Muscle of arm (tissue), 12 donors: Measurements from ENCODE around the gene GAA. TPM values are rescaled to one million over a fixed set of nuclear protein-coding genes. Genes with fewer than 3 reads are reported as not detected.
"Not testable (repeated sequence)": the region's sequence is repeated elsewhere in the genome, so short reads cannot be mapped to it uniquely, and the experiment has no call there.

Experiments used
- DNase-seq: peaks from one replicate; pipeline ENCODE4 v3.0.0-alpha.2; 2013
- polyA plus RNA-seq, 12 donors: library from polyadenylated mRNA; unstranded; fragments of 120-200 nt; gene quantifications; one replicate each; pipeline ENCODE4 v1.2.1, GENCODE V29; 2013; ENCODE audit not compliant: insufficient read length in 12 of 12

The GAA gene
- polyA plus RNA-seq, 12 donors = 17.8 to 38.2 (median 27.4) TPM; not detected in 1

DNA sequence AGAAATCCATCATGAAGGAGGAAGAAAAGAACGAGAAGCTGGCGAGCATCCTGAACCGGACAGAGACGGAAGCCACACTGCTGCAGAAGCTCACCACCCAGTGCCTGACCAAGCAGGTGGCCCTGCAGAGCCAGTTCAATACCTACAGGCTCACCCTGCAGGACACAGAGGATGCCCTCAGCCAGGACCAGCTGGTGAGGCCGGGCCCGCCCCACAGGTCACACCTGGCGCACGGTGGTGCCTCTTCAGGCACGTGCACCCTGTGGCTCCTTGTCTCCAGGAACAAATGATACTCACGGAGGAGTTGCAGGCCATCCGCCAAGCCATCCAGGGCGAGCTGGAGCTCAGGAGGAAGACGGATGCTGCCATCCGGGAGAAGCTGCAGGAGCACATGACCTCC is 19.8 kb upstream of the GAA start:
- no peak for DNase-seq

DNA sequence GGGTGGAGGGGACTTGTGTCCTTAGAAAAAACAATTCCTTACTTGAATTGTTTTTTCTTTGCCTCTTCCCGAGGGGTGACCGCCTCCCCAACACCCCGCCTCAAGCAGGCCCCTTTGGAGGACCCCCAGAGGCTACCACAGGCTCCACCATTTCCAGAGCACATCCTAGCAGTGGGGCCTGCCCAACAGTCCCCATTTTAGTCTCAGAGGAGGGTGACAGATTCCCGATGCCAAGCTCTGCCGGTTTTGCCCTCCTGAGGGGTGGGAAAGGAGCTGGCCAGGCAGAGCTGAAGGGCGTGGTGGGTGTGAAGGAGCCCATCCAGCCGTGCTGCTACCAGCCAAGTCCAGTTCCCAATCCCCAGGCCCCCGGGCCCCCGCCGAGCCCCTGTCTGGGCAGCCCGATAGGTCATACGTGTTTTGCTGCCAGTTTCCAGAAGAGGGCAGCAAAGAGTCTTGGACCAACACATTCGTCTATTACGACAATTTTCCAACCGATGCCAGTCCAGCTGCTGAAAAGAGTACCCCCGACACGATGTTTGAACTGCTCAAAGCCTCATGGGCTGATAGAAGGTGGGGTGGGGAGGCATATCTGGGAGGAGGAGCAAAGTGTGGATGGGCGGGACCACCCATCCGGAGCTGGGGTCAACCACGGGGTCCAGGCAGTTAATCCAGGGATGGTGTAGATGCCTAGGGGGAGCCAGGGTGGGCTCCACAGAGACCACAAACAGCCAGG is 18.8 kb upstream of the GAA start:
- DNase-seq = peak; percentile 73

DNA sequence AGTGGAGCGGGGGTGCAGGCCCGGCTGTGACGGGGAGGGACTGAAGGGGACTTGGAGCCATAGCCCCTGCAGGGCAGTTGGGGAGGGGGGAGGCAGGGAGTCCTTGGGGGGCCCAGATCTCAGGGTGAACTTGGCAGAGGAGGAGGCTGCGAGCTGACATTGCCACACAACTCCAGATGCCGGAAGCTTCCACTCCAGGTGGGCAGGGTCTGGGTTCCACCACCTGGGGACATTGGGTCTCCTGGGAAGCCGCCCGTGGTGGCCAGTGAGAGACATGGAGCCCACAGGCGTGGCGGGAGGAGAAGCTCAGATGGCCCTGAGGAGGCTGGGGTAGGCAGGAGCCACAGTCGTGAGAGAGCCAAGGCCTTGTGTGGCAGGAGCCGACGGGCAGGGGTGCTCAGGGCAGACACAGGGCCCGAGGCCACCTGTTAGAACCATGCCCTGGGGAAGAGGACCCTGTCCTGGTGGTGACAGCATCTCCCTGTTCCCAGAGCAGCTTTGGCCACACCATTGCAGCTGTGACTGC is 18.2 kb upstream of the GAA start:
- DNase-seq = no peak

DNA sequence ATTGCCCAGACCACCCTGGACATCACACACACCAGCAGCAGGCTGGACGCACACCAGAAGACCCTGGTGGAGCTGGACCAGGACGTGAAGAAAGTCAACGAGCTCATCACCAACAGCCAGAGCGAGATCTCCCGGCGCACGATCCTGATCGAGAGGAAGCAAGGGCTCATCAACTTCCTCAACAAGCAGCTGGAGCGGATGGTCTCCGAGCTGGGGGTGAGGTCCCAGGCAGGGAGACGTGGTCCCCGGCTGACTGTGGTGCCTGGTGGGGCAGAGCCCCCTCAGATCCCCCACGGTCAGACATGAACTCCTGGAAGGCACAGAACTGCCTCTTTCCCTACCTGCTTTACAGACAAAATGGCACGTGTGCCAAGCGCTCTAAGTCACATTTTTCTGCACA is 16.6 kb upstream of the GAA start:
- no peak for DNase-seq

DNA sequence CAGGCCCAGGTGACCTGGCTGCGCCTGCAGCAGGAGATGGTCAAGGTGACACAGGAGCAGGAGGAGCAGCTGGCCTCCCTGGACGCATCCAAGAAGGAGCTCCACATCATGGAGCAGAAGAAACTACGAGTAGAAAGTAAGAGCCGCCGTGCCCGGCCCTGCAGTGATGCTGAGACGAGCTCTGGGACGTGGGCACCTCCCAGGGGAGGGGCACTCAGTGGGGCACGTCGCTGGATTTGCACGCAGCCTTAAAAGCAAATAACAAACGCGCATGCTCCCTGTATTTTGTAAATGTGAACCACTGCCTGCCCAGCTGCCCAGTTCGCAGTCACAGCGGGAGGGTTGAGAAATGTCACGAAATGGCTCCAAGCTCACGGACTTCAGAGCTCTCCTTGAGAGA is 15.3 kb upstream of the GAA start:
- no peak for DNase-seq

DNA sequence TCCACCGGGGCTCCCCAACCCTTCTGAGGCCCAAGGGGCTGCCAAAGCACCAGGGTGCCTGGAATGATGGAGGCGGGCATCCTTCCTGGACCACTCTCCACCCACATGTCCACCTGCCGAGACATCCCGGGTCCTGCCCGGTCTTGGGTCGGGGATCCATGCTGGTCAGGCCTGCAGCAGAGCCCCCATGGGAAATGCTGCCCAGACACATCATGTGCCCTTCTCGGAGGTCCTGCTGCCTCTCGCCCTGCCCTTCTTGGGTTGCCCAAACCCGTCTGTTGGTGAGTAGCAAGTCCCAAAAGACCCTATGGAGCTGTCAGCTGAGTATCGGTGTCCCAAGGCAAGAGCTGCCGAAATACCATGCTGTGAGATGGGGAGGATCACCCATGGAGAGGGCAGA is 14.8 kb upstream of the GAA start:
- no peak for DNase-seq

DNA sequence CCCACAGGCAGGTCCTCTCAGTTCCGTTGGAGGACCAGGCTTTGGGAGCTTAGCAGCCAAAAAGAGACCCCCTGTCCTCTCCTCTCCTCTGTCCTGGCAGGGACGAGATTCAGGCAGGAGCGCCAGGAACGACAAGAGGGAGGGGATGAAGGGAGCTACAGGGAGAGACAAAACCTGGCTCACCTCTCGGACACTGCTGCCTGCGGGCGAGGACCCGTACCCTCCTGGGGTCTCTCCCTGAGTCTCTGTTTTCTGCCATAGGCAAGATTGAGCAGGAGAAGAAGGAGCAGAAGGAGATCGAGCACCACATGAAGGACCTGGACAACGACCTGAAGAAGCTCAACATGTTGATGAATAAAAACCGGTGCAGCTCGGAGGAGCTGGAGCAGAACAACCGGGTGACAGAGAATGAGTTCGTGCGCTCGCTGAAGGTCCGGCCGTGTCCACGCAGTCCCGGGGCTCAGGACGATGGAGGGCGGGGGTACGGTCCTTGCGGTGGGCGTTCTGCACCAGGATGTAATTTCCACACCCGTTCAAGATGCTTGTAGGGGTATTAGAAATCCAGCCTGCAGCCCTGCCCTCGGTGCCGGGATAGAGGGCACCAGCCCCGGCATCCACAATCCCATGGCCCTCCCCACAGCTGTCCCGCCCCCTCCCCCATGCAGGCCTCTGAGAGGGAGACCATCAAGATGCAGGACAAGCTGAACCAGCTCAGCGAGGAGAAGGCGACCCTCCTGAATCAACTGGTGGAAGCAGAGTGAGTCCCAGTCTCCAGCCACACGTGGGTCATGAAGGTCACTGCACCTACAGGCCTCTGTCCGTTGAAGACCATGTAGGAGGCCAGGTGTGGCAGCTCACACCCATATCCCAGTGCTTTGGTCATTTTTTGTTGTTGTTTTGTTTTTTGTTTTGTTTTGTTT is 13.8 kb upstream of the GAA start:
- no peak for DNase-seq

DNA sequence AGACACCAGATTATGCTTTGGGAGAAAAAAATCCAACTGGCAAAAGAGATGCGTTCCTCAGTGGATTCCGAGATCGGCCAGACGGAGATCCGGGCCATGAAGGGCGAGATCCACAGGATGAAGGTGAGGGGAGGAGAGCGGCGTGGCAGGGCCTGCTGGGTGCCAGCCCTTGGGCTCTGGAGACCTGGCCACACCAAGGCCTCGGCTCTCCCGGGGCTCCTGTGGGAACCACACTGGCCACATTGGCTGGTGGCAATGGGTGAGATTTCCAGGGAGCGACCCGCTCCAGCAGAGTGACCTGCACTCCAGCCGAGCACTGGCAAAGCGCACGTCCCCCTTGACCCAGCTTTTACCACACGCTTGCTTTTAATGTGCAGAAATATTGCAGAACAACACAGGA is 11.6 kb upstream of the GAA start:
- DNase-seq = no peak

DNA sequence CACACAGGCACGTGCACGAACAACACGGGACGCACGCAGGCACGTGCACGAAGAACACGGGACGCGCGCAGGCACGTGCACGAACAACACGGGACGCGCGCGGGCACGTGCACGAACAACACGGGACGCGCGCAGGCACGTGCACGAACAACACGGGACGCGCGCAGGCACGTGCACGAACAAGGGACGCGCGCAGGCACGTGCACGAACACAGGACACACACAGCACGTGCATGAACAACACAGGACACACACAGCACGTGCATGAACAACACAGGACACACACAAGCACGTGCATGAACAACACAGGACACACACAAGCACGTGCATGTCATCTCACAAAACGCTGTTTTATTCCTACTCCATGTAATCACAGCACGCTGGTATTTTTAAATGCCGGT is 11.2 kb upstream of the GAA start:
- not testable (repeated sequence) for DNase-seq

DNA sequence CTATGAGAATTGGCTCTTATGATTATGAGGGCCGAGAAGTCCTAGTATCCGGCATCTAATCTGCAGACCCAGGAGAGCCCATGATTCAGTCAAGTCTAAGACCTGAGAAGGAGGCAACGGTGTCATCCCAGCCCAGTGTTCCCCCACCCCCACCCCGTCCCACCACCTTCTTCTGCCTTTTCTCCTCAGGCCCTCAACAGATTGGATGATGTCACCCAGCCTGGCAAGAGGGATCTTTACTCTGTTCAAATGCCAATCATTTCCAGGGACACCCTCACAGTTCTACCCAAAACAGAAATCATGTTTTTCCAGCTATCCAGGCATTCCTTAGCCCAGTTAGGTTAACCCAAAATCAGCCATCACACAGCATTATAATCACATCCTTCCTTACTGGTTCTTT is 10.0 kb upstream of the GAA start:
- no peak for DNase-seq

DNA sequence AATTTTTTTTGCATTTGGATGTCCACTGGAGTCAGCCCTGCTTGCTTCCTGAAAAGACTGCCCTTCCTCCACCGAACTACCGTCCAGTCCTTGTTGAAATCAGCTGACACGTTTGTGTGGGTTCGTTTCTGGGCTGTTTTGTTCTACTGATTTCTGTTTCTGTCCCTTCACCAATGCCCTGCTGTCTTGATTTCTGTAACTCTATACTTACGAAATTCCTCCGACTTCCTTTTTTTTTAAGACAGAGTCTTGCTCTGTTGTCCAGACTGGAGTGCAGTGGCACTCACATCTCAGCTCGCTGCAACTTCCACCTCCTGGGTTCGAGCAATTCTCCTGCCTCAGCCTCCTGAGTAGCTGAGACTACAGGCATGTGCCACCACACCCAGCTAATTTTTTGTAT is 8.4 kb upstream of the GAA start:
- DNase-seq = no peak

DNA sequence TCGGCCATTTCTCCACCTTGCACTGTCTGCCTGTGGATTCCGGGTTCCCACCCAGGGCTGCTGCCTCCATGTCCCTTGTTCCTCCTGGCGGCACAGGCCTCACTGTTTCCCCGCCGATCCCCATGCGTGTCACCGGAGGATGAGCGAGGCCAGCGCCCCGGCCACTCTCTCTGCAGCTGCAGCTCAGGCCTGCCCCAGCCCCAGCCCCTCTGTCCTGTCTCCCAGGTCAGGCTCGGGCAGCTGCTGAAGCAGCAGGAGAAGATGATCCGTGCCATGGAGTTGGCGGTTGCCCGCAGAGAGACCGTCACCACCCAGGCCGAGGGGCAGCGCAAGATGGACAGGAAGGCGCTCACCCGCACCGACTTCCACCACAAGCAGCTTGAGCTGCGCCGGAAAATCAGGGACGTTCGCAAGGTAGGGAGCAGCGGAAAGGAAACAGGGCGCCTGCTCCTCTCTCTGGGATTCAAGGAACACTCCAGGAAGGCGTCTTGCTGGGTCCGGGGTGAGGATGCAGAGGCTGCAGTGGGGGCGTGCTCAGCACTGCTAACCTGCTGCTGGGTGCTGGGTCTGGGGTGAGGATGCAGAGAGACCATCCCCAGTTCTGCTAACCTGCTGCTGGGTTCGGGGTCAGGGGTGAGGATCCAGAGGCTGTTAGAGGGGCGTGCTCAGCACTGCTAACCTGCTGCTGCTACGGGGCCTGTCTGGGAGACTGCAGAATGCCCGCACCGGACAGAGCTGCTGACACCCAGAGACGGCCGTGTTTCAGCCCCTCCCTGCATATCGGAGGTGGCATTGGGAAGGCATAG is 6.1 kb upstream of the GAA start:
- DNase-seq = no peak

DNA sequence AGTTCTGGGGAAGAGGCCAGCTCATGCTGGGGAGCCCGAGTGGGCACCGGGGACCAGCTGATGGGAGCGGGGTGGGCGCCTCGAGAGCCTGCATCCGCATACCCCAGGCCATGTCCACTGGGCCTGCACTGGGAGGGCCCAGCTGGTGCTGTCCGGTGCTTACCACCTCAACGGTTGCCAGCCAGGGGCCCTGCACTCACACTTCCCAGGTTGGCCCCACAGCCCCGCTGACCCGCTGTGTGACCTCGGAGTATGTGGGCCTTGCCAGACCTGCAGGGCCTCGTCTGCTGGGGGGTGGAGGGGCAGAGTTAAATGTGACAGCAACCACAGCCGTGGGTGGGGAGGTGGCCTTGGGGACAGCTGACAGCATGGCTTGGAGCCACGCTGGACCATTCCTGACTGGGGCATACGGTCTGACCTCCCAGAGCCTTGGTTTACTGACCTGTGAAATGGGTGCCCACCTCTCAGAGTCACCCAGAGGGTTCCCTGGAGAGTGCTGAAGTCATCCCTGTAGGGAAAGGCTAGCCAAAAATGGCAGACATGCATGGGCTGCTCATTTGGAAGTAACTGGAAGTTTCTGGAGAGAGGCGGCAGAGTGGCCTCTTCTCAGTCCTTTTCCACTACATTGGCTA is 5.4 kb upstream of the GAA start:
- DNase-seq = no peak

DNA sequence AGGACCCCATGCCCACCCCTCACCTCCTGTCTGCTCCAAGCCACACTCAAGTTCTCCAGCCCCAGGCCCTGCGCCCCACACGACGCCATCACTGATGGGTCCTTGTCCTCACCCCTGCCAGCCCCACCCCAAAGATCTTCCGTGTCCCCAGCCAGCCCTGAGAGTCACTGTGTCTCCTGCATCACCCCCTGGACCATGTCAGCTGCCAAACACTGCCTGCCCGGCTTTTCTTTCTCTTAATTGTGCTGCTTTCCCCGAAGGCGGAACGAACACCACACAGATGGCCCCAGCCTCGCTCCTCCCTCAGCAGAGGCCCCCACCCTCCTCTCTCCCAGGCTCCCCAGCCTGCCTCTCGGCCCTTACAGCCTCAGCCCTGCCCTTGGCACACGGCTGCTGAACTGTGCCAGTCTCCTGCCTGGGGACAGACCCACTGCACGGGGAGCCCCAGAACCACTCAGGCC is 4.8 kb upstream of the GAA start:
- DNase-seq = no peak

DNA sequence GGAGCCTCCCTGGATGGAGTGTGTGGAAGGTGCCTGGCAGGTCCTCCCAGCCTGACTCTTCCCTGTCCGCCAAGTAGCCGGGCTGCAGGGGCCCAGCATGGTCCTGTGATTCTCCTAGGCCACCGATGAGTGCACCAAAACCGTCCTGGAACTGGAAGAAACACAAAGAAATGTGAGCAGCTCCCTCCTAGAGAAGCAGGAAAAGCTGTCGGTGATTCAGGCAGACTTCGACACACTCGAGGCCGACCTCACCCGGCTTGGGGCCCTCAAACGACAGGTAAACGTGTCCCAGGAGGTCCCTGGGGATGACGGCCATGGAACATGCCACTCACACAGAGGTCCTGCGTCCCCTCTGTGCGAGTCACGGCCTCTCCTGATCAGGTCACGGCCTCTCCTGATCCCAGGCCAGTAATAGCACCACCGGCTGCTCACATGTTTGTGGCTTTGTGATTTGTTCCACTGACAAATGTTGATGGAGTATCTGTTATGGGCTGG is 4.2 kb upstream of the GAA start:
- no peak for DNase-seq

DNA sequence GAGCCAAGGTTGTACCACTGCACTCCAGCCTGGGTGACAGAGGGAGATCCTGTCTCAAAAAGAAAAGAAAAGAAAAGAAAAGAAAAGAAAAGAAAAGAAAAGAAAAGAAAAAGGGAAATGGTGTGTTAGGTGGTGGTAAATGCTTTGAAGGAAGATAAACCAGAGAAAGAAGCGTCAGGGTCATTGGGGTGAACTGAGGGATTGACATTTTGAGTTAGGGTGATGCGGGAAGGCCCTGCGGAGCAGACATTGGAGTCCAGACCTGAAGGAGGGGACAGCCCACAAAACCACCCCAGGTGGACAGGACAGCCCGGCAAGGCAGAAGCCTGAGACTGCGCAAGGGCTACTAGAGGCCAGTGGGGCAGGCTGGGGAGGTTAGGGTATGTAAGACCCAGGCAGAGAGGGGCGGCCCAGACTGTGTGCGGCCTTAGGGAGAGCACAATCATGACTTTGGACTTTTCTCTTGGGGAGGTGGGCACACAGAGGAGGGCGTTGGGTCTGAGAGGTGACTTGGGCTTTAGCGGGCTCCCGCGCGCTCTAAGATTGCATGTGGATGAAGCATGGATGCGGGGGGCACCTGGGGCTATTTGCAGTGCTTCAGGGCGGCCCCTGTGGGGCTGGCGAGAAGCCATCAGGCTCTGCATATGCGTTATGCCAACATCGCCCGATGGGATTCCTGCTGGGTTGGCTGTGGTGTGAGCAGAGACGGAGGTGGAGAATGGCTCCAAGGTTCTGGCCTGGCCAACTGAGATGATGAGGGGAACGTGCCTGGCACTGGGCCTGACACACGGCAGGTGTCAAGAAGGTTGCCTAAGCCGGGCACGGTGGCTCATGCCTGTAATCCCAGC is 3.3 kb upstream of the GAA start:
- DNase-seq = no peak

DNA sequence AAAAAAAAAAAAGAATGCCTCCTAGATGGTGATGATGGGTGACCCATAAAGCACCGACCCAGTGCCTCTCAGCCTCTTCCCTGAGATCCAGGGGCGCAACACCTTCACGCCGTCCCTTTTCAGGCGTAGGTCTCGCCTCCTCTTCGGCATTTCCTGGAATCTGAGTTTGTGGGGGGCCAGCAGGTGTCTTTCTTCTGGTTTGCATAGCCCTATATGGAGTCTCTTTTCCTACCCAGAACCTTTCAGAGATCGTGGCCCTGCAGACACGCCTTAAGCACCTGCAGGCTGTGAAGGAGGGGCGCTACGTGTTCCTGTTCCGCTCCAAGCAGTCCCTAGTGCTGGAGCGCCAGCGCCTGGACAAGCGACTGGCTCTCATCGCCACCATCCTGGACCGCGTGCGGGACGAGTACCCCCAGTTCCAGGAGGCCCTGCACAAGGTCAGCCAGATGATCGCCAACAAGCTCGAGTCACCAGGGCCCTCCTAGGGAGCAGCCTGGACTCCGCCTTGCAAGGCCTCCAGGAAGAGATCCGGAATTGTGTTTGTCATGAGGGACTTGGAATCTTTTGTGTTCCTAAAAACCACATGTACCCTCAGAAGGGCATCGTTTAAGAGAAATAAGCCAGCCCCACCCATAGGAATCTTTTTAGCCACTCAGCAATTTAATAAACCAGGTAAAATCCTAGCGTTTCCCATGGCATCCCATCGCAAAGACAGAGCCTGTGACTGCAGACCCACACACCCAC is 1.9 kb upstream of the GAA start:
- no peak for DNase-seq

DNA sequence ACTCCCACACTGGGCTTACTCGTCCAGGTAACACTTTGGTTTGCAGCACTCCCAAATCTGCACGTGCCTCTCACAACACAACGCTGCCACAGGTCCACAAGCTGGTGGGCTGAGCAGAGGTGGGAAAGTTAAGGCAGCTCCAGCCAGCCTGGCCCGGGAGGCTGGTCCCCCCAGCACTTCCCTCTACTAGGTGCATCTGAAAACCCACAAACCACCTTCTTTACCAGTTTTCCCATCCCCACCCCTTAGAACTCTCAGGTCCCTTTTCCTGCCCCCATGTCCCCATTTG is 1.4 kb upstream of the GAA start:
- no peak for DNase-seq

DNA sequence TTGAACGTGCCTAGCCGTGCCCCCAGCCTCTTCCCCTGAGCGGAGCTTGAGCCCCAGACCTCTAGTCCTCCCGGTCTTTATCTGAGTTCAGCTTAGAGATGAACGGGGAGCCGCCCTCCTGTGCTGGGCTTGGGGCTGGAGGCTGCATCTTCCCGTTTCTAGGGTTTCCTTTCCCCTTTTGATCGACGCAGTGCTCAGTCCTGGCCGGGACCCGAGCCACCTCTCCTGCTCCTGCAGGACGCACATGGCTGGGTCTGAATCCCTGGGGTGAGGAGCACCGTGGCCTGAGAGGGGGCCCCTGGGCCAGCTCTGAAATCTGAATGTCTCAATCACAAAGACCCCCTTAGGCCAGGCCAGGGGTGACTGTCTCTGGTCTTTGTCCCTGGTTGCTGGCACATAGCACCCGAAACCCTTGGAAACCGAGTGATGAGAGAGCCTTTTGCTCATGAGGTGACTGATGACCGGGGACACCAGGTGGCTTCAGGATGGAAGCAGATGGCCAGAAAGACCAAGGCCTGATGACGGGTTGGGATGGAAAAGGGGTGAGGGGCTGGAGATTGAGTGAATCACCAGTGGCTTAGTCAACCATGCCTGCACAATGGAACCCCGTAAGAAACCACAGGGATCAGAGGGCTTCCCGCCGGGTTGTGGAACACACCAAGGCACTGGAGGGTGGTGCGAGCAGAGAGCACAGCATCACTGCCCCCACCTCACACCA is 724 bp downstream of the GAA start:
- DNase-seq = no peak
